Calu3 (cell line): Measurements from ENCODE around the gene NCK2. TPM values are rescaled to one million over a fixed set of nuclear protein-coding genes. Genes with fewer than 3 reads are reported as not detected.

Experiments
- BruUV-seq: library from RNA; stranded (reverse); fragments of 400-500 nt; replicated peaks from 2 replicates; lab custom pipeline; 2021; lab: Mats Ljungman, UMichigan
- CTCF ChIA-PET: fragments of 300-600 bp; sonication (Branson Sonifier 250); formaldehyde crosslinking; loops from one replicate; lab custom pipeline; 2022; ENCODE audit warnings: antibody characterized with exemption; lab: Charles Lee
- DNase-seq: peaks from one replicate; pipeline ENCODE4 v3.0.0; 2022
- H3K27ac Mint-ChIP-seq: one replicate; pipeline ENCODE4 v1.8.0; 2022; ENCODE audit warnings: mixed read lengths; ENCODE audit not compliant: unreplicated experiment
- H3K27me3 Mint-ChIP-seq: one replicate; pipeline ENCODE4 v1.8.0; 2022; ENCODE audit warnings: mixed read lengths; ENCODE audit not compliant: unreplicated experiment
- H3K36me3 Mint-ChIP-seq: one replicate; pipeline ENCODE4 v1.8.0; 2022; ENCODE audit warnings: mild to moderate bottlenecking, moderate library complexity, mixed read lengths; ENCODE audit not compliant: insufficient read depth, unreplicated experiment
- H3K4me1 Mint-ChIP-seq: one replicate; pipeline ENCODE4 v1.8.0; 2022; ENCODE audit warnings: mild to moderate bottlenecking, low read depth, mixed read lengths; ENCODE audit not compliant: unreplicated experiment
- H3K4me3 Mint-ChIP-seq: one replicate; pipeline ENCODE4 v1.8.0; 2022; ENCODE audit warnings: mild to moderate bottlenecking, low read depth, moderate library complexity, mixed read lengths; ENCODE audit not compliant: unreplicated experiment
- H3K9me3 Mint-ChIP-seq: one replicate; pipeline ENCODE4 v1.8.0; 2022; ENCODE audit warnings: low read depth, mixed read lengths; ENCODE audit not compliant: unreplicated experiment
- CTCF ChIP-seq: fragments of 200-600 bp; IDR thresholded peaks from one replicate; pipeline ENCODE4 v1.8.0; 2022; ENCODE audit warnings: antibody characterized with exemption; ENCODE audit not compliant: unreplicated experiment
- intact Hi-C: fragments of 100-400 bp; cut with micrococcal nuclease; formaldehyde crosslinking; loops from one replicate; pipeline ENCODE4 v1.10.0; 2022; ENCODE audit not compliant: unreplicated experiment
- total RNA-seq: library from RNA; stranded (reverse); gene quantifications from 2 replicates; pipeline ENCODE4 v1.2.3, GENCODE V29; 2022

The NCK2 gene
- total RNA-seq, 1 experiment from 2014 or later: 88.6 TPM

GRCh38 chr2:105862843-105863242 lies 118.1 kb downstream of the NCK2 start:
- DNase-seq: no peak
- CTCF ChIA-PET: no interaction called here
- H3K27me3 Mint-ChIP-seq: no peaks in the 10 kb centered on the region
- H3K4me1 Mint-ChIP-seq: peaks cover 12% of the 10 kb centered on the region
- intact Hi-C loops: no loop called here
- no peaks in the 10 kb centered on the region for H3K36me3 Mint-ChIP-seq
- no peak for TF ChIP-seq CTCF
- BruUV-seq: no TSS peak
- H3K4me3 Mint-ChIP-seq: no peak overlapping the region
- no peak overlapping the region for H3K27ac Mint-ChIP-seq
- no peaks in the 10 kb centered on the region for H3K9me3 Mint-ChIP-seq

GRCh38 chr2:105864262-105864661 lies 119.5 kb downstream of the NCK2 start:
- CTCF ChIA-PET: no interaction called here
- intact Hi-C loops: no loop called here

GRCh38 chr2:105865222-105865913 lies 120.7 kb downstream of the NCK2 start:
- H3K4me3 Mint-ChIP-seq: no peak overlapping the region
- CTCF ChIA-PET: interaction anchor here (0.7 to 1.4 kb wide), 2 partner anchors 120 to 158 kb away, joined by 3 read pairs; no protein-coding TSS in a partner anchor
- intact Hi-C loops: no loop called here
- no peak overlapping the region for H3K27ac Mint-ChIP-seq
- H3K4me1 Mint-ChIP-seq: no peaks in the 10 kb centered on the region
- DNase-seq: no peak
- BruUV-seq: no TSS peak
- no peaks in the 10 kb centered on the region for H3K9me3 Mint-ChIP-seq
- no peaks in the 10 kb centered on the region for H3K36me3 Mint-ChIP-seq
- H3K27me3 Mint-ChIP-seq: no peaks in the 10 kb centered on the region
- no peak for TF ChIP-seq CTCF

More at GRCh38 chr2:105864262-105864661, 119.5 kb downstream of the NCK2 start:
- H3K9me3 Mint-ChIP-seq: no peaks in the 10 kb centered on the region
- H3K27me3 Mint-ChIP-seq: no peaks in the 10 kb centered on the region
- H3K4me1 Mint-ChIP-seq: no peaks in the 10 kb centered on the region
- no peak overlapping the region for H3K4me3 Mint-ChIP-seq
- no peak for TF ChIP-seq CTCF
- no peak overlapping the region for H3K27ac Mint-ChIP-seq
- no peaks in the 10 kb centered on the region for H3K36me3 Mint-ChIP-seq
- BruUV-seq: no TSS peak
- DNase-seq: no peak

- H3K36me3 Mint-ChIP-seq: peaks cover 6% of the 10 kb centered on the region
- no peak for DNase-seq
- H3K27me3 Mint-ChIP-seq: no peaks in the 10 kb centered on the region
- no TSS peak for BruUV-seq
- TF ChIP-seq CTCF: no peak
- H3K4me1 Mint-ChIP-seq: no peaks in the 10 kb centered on the region
- intact Hi-C loops: no loop called here
- CTCF ChIA-PET: interaction anchor here (0.7 to 1.4 kb wide), 2 partner anchors 121 to 159 kb away, joined by 3 read pairs; no protein-coding TSS in a partner anchor
- H3K4me3 Mint-ChIP-seq: no peak overlapping the region
- no peaks in the 10 kb centered on the region for H3K9me3 Mint-ChIP-seq
- no peak overlapping the region for H3K27ac Mint-ChIP-seq
Measured at GRCh38 chr2:105866216-105867185, 121.8 kb downstream of the NCK2 start.
